ENCODE measurements around the gene MAD2L1BP. TPM values are rescaled to one million over a fixed set of nuclear protein-coding genes. Genes with fewer than 3 reads are reported as not detected.

The MAD2L1BP gene
- total RNA-seq (2021), result 28.6 to 31.6 TPM (median 30.1 TPM) in 3 replicates
- percentile 76 among the genes with signal in this experiment for Bru-seq, nascent RNA
- long read RNA-seq, experiment 1, transcript MAD2L1BP-201 (3 exons, 1,301 nt), result major isoform, 99 of 120 reads
- long read RNA-seq, experiment 1, partial matches to known transcripts, result 7 of 120 reads
- long read RNA-seq, experiment 1, other reads (novel, unspliced or antisense), result 10 of 120 reads
- long read RNA-seq, experiment 2, transcript MAD2L1BP-201 (3 exons, 1,301 nt), result major isoform, 30 of 35 reads
- long read RNA-seq, experiment 2, partial matches to known transcripts, result 3 of 35 reads
- long read RNA-seq, experiment 2, other reads (novel, unspliced or antisense), result 2 of 35 reads
- long read RNA-seq, experiment 3, transcript MAD2L1BP-201 (3 exons, 1,301 nt), result major isoform, 255 of 264 reads
- long read RNA-seq, experiment 3, partial matches to known transcripts, result 3 of 264 reads
- long read RNA-seq, experiment 3, other reads (novel, unspliced or antisense), result 4 of 264 reads

GRCh38 chr6:43635387-43636307 is at the start of gene MAD2L1BP:
Gene MAD2L1BP (plus strand): TSS chr6:43635840. CDS start chr6:43635876, 36 bp downstream.
- peak; percentile 75 for DNase-seq (ENCODE audit: low spot score)
- no peaks in the 10 kb centered on the region for H3K27me3 Mint-ChIP-seq (ENCODE audit: low read depth)
- H3K4me3 Mint-ChIP-seq, result peak within 1 kb of the TSS; percentile 99
- H3K9me3 Mint-ChIP-seq, result no peaks in the 10 kb centered on the region
- CTCF ChIA-PET, result interaction anchor here (0.6 to 1.9 kb wide), 3 partner anchors 10 to 28 kb away, joined by 3 to 11 read pairs (median 5); partner anchors contain the start of gene RSPH9
- POLR2A ChIA-PET, result interaction anchor here (0.6 to 1.9 kb wide), 2 partner anchors 9 to 134 kb away, joined by 3 to 9 read pairs; partner anchors contain the start of genes RSPH9 and VEGFA
- peaks cover 22% of the 10 kb centered on the region for H3K36me3 Mint-ChIP-seq
- ATAC-seq, result peak; percentile 86
- peaks cover 19% of the 10 kb centered on the region for H3K4me1 Mint-ChIP-seq
- peak within 1 kb of the TSS; percentile 89 for H3K27ac Mint-ChIP-seq
- TF ChIP-seq ARID4B (CRISPR knock-in tag; IDR thresholded peaks at IDR 0.05; ENCODE audit: borderline replicate concordance) (peak; percentile 75; the same call in 1 of the 2 replicates), USF1 (CRISPR knock-in tag; IDR thresholded peaks at IDR 0.05) (no peak), GTF2I (CRISPR knock-in tag; conservative IDR thresholded peaks at IDR 0.05) (0 out of 2 replicates have a peak, but pooled peaks have one; percentile 17), NR1H2 (CRISPR knock-in tag; IDR thresholded peaks at IDR 0.05) (no peak), HMGXB4 (CRISPR knock-in tag; IDR thresholded peaks at IDR 0.05) (no peak), GABPB1 (CRISPR knock-in tag; IDR thresholded peaks at IDR 0.05) (peak; percentile 63), USF2 (CRISPR knock-in tag; IDR thresholded peaks at IDR 0.05) (no peak), CREM (CRISPR knock-in tag; IDR thresholded peaks at IDR 0.05) (0 out of 2 replicates have a peak, but pooled peaks have one; percentile 52), OVOL2 (CRISPR knock-in tag; IDR thresholded peaks at IDR 0.05; ENCODE audit: borderline replicate concordance) (no peak), FOXK1 (CRISPR knock-in tag; IDR thresholded peaks at IDR 0.05) (peak; percentile 8; the same call in 1 of the 2 replicates), ZNF281 (CRISPR knock-in tag; IDR thresholded peaks at IDR 0.05) (peak; percentile 77; the same call in 1 of the 2 replicates), ZBTB43 (CRISPR knock-in tag; IDR thresholded peaks at IDR 0.05) (no peak), SP1 (CRISPR knock-in tag; conservative IDR thresholded peaks at IDR 0.05) (peak; percentile 23; the same call in 1 of the 2 replicates), MAX (CRISPR knock-in tag; IDR thresholded peaks at IDR 0.05) (peak; percentile 76), FOXP1 (CRISPR knock-in tag; IDR thresholded peaks at IDR 0.05; ENCODE audit: borderline replicate concordance) (peak; percentile 44; the same call in 1 of the 2 replicates), PRDM15 (CRISPR knock-in tag; IDR thresholded peaks at IDR 0.05) (0 out of 2 replicates have a peak, but pooled peaks have one; percentile 33)

Data from WTC11 (cell line).